Stimulated activated CD4-positive, alpha-beta T cell treated with anti-CD3 and anti-CD28 coated beads, Interleukin-4, amount 100 ng/mL, for 4 hours (primary cell): ENCODE results near the gene PLCB1.
"Not testable (repeated sequence)": the region's sequence is repeated elsewhere in the genome, so short reads cannot be mapped to it uniquely, and the experiment has no call there.

Source experiments
- DNase-seq, 2 experiments: peaks; one replicate each; pipeline ENCODE4 v3.0.0-alpha.2; 2020

Gene PLCB1

DNA sequence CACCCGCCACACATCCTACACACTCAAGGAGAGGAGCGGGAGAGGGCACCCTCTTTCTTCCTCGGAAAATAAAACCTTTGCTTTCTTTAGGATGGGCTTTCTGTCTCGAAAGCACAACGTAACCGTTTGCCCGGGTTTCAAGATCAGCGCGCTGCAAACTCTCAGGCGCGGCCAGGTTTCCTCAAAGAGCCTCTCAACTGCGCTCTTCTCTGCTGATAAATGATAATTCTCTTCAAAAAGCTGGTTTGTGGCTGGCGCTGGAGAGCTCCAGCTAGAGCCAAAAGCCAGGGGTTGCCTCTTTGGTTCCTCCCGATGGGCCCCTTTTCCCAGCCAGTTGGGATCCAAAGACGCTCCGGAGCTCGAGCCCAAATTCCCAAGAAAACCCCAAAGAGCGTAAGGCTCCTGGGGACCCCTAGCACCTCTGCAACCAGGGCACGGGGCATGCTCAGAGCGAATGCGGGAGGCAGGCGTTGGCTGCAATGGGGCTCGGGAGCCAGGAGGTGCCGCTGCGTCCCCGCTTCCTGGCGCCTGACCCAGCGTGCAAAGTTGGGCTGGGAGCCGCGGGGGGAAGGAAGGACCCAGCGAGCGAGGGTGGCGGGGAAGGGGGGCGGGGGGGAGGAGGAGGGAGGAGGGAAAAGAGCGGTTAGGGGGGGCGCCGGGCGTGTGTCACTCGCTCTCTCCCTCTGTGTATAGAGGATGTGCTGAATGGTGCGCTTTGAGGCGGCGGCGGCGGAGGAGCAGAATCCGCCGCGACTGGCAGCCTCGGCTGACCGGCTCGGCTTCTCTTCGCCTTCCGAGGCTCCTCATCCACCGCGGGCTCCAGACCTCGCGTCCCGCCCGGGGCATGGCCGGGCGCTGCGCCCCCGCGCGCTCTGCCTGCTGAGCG is at the start of gene PLCB1:
PLCB1 (plus strand) TSS at position 669 of the 886 bp plus-strand sequence. CDS start 386 bp downstream, outside the sequence.
- peak; percentile 64 to 66 for DNase-seq

DNA sequence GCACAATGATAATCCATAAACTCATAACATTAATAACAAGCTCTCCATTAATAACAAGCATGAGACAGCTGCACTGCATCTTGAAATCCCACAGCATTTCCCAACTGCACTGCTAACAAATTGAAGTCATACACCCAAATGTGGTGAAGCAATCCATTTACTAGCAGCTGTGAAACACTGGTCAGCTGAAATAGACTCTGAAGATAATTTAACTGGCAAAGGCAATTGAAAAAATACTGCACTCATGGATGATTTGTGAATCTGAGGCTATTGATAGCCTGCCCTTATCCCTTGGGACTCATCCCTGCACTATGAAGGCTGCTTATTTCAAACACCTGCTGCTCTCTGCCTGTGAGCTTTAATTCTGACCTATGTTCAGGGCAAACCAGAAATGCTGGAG is 49.1 kb upstream of the PLCB1 start:
- no peak for DNase-seq

DNA sequence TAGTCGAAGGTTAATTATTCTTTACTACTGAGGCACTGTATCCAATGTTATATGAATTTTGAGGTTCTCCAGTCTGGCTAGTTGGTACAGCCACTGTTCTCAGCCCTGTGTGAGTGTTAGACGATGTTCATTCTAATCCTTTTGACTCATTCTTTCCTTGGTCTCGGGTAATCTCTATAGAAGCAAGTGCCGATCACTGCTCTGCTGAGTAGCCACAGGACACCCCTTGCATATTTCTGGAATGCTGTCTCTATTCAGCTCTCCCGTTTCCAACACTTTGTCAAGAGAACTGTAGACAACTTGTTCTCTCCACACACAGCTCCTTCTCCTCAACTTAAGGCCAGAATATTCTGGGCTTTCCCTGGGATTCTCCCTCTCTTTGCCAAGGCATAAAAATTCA is 42.4 kb upstream of the PLCB1 start:
- no peak for DNase-seq

DNA sequence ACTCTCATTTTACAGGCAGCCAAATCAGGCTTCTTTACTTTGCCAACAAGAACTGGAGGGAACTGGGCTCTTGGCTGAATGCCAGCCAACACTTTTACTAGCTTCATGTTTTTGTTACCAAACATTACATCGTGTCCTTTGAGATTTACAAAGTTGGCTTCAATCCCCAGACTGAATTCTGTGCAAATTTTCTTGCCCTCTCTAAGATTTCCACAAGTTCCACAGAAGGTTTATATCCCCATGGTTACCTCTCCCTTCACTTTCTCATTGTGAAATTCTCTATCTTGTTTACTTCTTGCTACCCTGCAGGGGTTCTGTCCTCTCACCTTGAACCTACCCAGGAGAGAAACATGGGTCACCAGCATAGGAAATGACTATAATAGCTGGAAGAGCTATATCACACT is 37.6 kb upstream of the PLCB1 start:
- DNase-seq: no peak

DNA sequence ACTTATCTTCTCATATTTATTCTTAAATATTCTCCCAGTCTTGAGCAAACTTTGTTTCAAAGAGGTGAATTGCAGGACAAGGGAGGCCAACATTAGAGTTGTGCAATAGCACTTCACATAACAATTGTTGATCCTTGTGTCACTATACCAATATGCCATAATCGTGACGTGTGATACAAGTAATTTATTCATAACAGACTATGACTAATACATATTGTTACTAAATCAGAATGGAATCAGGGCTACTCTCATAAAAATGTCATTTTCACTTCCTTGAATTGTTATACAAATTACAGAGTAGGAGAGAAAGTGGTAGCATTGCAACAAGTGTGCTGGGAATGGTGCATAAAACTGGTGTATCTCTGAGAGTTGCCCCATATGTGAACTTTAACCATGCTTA is 37.2 kb upstream of the PLCB1 start:
- no peak for DNase-seq

DNA sequence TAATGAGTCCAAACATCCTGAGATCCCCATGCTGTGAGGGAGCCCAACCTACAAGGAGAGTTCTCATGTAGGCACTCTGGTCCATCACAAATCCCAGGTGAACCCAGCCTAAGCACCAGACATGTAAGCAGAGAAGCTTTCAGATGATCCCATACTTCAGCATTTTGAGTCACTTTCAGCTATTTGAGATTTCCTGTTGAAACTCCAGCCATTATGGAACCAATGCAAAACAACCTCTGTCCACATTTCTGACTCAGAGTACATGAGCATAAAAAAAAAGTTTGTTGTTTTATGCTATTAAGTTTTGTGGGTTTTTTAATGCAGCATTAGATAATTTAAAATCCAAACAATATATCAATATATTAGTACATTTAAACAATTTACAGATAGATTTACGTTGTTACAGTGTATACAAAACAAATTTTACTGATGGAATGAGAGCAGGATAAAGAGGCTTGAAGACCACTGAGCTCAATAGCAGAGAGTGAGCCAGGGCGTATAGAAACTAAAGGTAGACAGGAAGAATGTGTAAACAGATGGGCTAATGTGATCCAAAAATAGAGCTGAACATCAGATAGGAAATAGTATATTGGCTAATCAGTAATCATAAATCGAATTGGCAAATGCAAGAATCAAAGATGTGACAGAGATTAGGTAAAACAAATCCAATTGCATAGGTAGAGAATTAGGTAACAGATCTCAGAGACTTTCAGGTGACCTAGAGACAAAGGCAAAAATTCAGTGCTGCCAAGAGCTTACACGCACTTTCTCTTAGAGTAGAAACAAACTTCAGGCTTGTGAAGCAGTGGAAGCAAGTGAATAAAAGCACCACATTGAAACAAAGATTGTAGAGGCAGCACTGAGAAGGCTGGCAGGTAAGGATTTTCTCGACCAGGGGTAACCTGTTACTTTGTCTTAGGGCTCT is 36.2 kb upstream of the PLCB1 start:
- DNase-seq: no peak

DNA sequence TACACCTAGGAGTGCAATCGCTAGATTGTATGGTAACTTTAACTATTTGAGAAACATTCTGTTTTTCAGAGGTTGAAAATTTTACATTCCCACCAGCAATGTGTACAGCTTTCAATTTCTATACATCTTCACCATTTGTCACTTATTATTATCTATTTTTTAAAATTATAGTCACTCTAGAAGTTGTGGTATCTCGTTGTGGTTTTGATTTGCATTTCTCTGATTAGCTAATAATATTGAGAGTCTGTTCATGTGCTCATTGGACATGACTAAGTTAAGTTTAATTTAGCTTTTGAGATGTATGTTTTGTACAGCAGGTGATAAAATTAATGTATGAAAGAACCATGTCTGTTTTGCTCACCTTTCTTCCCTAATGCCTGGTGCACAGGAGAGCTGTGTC is 34.8 kb upstream of the PLCB1 start:
- no peak for DNase-seq

DNA sequence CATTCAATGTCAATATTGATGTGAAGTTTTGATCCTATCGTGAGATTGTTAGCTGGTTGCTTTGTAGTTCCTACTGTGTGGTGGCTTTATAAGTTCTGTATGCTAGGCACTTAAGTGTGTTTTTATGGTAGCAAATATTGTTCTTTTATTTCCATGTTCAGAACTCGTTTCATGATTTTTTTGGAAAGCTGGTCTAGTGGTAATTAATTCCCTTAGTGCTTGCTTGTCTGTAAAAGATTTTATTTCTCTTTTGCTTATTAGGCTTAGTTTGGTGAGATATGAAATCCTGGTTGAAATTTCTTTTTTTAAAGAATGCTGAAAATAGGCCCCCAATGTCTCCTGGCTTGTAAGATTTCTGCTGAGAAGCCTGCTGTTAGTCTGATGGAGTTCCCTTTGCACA is 27.8 kb upstream of the PLCB1 start:
- no peak for DNase-seq

DNA sequence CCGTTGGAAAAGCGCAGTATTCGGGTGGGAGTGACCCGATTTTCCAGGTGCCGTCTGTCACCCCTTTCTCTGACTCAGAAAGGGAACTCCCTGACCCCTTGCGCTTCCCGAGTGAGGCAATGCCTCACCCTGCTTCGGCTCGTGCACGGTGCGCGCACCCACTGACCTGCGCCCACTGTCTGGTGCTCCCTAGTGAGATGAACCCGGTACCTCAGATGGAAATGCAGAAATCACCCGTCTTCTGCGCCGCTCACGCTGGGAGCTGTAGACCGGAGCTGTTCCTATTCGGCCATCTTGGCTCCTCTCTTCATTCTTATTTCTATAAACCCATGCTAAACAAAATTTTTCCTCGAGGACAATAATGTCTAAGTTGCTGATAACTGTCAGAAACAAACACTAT is 17.5 kb upstream of the PLCB1 start:
- DNase-seq: not testable (repeated sequence)

DNA sequence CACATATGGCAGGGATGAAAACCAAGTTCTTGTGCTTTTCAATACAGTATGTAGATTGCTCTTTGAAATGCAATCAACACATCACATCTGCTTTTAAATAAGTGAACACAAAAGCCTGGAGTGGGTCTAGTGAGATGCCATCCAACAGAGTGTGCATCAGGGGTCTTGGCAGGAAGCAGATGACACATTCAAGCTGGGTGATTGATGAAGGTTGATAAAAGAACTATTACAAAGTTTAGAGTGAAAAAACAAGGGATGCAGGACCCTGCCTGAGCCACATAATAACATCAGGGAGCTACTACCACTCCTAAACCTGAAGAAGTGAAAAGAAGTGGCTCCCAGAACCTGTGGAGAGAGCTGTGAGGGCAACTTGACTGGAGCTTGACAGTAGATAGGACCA is 16.6 kb upstream of the PLCB1 start:
- no peak for DNase-seq

DNA sequence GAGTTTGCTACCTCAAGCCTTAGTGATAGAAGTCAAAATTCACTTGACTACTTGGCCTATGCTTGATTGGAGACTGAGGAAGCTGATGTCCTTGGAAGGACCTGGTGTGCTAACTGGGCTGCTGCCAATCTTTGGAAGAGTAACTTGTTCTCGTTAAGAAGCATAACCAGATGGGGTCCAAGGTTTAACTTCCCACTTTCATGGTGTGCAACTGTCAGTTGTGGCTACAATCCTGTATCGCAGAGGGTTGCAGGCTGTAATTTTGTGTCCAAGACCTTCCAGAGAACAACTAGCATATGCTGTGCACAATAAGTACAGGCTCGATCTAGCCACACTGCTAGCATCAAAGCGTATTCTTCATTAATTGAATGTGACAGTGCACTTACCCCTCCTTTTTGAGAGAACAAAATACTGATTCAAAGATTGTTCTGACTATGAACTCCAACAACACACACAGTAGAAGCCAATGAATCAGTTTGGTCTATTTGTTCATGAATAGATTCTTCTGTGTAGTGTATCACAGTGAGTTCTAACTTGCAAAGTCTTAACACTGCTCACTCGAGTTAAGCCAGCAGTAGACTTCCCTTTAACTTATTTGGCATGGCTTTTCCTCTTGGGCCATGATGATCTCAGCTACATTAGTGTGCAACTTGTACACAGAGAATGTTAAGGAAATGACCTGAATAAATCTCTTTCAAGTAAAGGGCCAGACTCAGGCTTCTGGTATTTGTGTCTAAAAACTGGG is 15.8 kb upstream of the PLCB1 start:
- no peak for DNase-seq

DNA sequence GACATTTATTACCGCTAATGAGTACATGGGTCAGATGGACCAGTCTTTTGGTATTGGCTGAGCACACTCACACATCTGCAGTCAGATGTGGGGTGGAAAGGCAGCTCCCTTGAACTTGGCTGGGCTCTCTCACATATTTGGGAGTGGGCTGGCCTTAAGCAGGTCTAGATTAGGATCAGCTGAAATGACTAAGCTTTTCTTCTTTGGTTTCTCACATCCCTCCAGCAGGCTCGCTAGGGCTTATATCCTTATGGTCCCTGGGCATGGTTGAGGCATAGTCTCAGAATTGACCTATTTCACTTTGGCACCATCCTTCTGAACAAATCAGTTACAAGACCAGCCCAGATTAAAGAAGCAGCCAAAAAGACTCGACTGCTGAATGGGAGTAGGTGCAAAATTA is 14.4 kb upstream of the PLCB1 start:
- no peak for DNase-seq

DNA sequence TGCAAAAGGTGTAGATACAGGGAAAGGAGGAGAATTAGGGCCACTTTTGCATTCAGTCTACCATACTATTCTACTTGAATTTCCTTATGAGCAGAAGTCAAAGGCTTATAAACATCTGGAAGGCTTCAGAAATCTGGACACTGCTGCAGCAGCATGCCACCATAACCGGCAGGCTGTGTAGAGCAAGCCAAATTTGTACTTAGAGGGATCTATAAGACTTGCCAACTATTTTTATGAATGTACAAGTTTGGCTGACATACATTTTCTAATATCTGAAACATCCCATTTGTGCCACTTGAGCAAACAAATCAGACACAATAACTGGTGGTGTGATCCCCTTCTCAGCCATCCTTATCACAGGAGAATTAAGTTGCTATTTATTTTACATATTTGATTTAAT is 14.0 kb upstream of the PLCB1 start:
- DNase-seq: no peak

DNA sequence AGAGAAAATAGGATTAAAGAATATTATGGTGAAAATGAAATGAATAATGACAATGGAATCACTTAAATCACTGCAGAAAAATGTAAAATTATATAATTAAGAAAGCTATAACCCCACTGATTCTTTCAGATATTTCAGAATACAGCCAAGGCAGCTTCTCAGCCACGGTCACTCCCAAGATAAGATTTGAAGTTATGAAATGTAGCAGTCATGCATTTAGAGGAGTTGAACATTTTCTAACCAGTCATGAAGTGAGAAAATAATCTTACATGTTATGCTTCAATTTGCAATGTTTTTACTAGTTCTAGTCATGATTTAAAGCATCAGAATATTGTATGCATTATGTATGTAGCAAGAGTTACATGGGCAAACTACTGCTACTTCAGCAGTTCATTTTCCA is 13.3 kb upstream of the PLCB1 start:
- DNase-seq: no peak

DNA sequence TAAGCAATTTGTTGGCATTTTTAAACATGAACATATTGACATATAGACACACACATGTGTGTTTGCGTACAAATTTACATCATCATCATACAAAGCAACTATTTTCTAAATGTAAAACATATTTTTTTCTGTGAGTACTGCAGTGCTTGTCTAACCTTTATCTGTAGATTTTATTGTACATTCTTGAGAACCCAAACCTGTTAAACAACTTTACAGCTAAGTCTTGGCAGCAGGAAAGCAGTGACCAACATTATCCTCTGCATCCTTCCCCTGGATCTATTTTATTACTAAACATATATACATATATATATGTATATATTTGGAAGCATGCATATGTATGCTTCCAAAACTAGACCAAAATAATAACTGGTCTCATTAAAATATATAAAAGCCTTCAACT is 10.4 kb upstream of the PLCB1 start:
- DNase-seq: no peak

DNA sequence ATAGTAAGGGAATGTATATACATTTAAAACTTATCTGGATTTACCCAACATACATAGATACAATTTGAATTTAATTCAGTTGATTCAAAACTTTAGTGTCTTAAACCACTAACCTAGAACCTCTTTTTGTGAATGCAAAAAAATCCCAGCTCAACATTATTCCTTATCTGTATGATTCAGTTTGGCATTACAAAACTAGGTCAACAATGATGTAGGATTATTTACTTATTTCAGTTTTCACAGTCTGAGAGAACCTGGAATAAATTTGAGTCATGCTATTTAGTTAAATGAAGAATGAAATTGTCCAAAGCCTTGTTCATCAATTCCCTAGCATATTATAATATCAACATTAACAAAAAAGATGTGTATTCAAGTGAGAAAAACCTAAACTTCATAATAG is 7.4 kb upstream of the PLCB1 start:
- no peak for DNase-seq

DNA sequence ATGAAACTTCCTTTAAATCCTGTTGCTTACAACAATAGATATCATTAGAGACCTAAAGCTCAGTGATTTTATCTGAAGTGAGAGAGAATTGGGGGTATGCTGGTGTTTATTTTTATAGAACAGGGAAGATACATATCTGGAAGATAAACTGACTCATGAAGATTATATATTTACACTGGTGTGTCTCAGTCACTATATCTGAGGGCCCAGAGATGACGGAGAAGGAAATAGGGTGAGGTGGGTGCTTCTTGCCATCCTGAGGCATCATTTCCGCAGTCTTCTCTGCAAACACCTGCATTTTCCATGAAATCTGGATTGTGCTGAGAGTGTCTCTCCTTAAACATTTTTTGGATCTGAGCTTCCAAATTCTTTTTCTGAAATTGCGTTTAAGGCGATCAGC is 5.9 kb upstream of the PLCB1 start:
- no peak for DNase-seq

DNA sequence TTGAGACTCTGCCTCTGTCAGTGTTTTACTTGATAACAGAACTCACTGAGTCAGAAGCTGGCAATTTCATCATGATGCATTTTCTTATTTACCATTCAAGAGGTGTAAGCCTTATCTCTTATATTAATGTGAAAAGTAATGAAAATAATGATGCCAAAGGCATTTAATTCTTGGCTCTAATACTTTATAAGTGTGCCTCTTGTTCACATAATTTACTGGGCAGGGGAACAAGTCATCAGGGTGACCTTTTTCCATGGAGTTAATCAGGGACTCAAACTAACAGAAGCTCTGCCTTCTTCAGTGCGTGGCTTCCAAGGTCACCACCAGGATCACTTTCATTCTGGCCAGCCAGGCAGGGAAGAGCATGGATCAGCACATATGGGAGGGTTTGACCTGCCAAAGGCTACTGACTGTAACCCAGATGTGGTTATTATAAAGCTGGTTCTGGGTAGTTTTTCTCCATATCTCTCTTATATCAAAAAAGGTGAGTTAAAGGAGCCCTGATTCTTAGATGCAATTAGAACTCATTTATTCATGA is 5.2 kb upstream of the PLCB1 start:
- DNase-seq: no peak

DNA sequence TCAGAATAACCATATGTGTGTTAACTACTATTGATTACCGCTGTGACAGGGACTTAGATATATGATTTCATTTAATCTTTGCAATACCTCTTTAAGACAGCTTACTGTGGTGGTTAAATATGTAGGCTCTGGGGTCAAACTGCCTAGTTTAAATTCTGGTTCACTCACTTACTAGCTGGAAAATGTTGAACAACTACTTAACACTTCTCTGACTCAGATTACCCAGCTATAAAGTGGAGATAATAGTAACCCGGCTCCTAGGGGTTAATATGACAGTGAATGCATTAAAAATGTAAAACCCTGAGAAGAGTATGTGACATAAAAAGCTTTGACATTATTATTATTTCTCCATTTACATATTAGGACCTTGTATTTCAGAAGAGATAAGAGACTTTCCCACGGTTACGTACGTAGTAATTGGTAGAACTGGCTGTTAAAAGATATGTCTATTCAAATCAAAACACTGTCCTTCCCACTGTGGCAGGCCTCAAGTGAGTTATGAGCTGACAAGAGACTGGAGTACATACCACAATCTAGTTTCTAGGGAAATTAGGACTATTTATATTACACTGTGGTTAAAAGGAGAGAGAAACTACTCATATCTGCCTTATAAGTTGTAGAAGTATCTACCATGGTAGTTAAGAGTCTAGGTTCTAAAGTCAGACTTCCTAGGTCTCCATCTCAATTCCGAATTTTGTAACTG is 4.4 kb upstream of the PLCB1 start:
- DNase-seq: no peak

DNA sequence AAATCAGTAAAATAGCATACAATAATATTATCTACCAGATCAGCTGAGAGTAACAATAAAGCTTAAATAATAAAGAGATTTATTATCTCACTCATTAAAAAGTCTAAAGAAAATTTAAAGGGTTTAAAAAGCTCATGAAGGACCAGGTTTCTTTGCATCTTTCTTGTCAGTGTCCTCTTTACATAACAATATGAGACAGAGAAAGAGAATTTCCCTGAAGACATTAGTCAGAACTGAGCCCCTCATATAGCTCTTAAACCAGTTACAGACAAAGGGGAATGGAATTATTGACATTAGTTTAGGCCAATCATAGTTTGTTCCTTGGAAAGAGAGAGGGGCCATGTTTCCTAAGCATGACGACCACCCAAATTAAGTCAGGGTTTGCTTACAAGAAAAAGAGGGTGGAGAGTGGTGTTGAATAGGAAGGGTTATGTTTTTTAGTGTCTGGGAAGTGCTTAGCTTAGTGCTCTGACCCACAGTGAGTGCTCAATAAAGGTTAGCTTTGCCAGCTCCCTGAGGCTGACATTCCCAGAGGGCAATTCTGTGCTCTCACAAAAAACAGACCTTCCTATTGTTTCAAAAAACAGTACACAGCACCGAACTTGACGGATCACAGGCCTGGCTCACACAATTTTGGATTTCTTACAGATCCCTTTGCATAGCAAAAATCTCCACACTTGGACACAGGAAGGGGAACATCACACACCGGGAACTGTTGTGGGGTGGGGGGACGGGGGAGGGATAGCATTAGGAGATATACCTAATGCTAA is 3.6 kb upstream of the PLCB1 start:
- no peak for DNase-seq

DNA sequence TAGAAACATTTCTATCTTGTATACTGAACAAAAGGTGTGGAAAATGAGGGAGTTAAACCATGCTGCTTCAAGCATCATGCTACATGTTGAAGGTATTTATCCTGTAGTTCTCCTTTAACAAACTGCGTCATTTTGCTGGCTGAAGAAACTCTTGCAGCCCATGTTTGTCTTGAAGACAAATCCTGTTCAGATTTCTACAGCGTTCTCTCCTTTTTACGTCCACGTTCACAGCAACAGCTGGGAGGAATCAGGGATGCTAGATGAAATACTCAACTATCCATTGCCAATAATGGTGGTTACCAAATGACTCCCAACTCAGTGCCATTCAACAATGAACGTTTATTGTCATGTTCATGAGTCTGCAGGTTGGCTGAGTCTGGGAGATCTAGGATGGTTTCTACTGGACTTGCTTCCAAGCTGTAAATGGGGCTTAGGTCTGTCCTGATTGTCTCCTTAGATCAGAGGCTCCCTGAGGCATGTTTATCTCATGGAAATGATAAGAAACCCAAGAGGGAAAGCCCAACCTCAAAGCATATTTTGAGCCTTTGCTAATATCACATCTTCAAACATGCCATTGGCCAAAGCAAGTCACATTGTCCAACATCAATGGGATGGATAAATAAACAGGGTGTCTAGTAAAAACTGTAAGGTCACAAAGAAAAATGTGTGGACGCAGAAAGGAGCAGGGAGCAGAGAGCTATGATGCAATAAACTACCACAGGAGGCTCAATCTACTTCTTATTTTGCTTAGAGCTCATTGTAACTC is 2.7 kb upstream of the PLCB1 start:
- no peak for DNase-seq
